ENCODE data around the gene MCC.

GRCh38 chr5:113434889-113435288, 53.4 kb downstream of the MCC start, which contains the start of gene TSSK1B:
- TF ChIP-seq SIN3A (IDR thresholded peaks at IDR 0.05; ENCODE audit: borderline replicate concordance, insufficient read depth, low read length) (no peak), FOXP2 (optimal IDR thresholded peaks at IDR 0.05; ENCODE audit: borderline replicate concordance, extremely low read depth, extremely low read length, insufficient read depth) (no peak), REST (IDR thresholded peaks at IDR 0.05; ENCODE audit: insufficient read depth in 1 of 2, low read depth in 2 of 2, low read length in 2 of 2) (no peak), POLR2AphosphoS5 (IDR thresholded peaks at IDR 0.05; ENCODE audit: low read depth, low read length) (no peak)
